OCI-LY1 (cell line): ENCODE data around the gene CCDC78.

Experiments
- EZH2 ChIP-seq: fragments of 200-600 bp; sonication (generic), shearing (Covaris generic); IDR thresholded peaks from 2 replicates; pipeline ENCODE4 v1.8.0; 2017; ENCODE audit warnings: borderline replicate concordance, mixed run types, mild to moderate bottlenecking, antibody characterized with exemption, low read length, moderate library complexity, mixed read lengths
- TF ChIP-seq, protein P1 (sequence below): fragments of 200-600 bp; sonication (generic), shearing (Covaris generic); IDR thresholded peaks from 2 replicates; pipeline ENCODE4 v1.5.1; 2017; ENCODE audit warnings: mild to moderate bottlenecking, antibody characterized with exemption, low read length, moderate library complexity, mixed read lengths

DNA sequence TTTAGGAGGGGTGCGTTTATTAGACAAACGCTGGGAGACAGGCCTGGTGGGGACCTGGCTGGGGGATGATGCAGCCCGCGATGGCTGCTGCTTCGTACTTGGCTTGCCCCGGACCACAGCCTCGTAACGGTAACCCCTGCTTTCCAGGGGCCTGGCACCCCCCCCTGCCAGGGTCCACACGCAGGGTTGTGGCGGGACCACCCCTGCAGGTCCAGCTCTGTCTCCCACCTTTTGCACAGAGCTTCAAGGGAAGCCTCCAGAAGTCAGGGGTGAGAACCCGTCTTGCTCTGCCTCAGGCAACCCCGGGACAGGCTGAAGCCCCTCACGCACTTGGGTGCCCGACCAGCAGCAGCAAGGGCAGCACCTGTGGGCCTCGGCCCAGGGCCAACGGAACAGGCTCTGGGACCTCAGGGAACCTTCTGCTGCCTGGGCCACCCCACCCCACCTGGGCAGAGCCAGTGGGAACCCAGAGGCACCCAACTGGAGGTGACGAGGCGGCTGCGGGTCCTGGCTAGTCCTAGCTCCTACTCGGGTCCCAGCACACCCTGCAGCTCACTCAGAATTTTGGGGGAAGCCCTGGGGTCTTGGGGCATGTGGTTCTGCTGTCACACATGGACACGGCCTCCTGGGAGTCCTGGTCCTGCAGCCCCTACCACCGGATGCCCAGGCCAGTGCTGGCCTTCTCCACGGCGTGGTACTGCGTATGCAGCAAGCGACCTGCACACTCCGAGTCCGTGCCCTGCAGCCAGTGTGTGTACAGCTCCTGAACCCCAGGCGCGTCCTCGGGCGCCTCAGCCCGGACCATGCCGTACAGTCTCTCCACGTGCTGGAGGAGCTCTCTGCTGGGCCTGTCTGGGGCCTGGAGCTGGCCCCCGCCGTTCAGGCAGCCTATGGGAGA lies 3.8 kb upstream of the CCDC78 start:
- TF ChIP-seq, protein P1, sequence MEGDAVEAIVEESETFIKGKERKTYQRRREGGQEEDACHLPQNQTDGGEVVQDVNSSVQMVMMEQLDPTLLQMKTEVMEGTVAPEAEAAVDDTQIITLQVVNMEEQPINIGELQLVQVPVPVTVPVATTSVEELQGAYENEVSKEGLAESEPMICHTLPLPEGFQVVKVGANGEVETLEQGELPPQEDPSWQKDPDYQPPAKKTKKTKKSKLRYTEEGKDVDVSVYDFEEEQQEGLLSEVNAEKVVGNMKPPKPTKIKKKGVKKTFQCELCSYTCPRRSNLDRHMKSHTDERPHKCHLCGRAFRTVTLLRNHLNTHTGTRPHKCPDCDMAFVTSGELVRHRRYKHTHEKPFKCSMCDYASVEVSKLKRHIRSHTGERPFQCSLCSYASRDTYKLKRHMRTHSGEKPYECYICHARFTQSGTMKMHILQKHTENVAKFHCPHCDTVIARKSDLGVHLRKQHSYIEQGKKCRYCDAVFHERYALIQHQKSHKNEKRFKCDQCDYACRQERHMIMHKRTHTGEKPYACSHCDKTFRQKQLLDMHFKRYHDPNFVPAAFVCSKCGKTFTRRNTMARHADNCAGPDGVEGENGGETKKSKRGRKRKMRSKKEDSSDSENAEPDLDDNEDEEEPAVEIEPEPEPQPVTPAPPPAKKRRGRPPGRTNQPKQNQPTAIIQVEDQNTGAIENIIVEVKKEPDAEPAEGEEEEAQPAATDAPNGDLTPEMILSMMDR: no peak
- TF ChIP-seq EZH2: no peak
